GM19193 (cell line): Measurements from ENCODE around the gene CARD14.

Source experiments
- POLR2A ChIP-seq: IDR thresholded peaks from 4 replicates; pipeline ENCODE4 v1.6.1; 2011; ENCODE audit not compliant: insufficient read depth, insufficient read length; ENCODE audit errors: extremely low read depth

The CARD14 gene

GRCh38 chr17:80220736-80221215, 50.9 kb downstream of the CARD14 start:
- TF ChIP-seq POLR2A: no peak

DNA sequence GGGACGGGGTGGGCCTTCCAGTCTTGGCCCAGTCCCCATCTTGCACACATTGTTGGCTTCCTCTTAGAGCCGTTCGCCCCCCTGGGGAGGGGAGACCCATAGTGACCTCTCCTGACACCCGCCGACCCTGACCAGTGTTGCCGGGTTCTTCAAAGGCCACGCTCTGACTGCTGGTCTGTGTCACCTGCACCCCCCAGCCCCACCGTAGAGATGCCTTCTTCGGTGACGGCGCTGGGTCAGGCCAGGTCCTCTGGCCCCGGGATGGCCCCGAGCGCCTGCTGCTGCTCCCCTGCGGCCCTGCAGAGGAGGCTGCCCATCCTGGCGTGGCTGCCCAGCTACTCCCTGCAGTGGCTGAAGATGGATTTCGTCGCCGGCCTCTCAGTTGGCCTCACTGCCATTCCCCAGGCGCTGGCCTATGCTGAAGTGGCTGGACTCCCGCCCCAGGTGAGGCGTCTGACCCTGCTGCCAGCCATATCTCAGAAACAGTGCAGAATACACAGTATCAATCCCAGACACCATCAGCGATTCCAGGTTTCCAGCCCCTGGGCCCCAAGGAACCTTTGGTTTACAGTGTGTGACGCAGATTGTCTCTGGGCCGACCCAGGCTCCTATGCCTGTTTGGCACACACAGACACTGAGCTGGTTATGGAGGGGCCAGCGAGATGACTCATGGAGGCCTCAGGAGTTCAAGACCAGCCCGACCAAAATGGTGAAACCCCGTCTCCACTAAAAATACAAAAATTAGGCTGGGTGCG, 51.7 kb downstream of the CARD14 start:
- no peak for TF ChIP-seq POLR2A

- no peak for TF ChIP-seq POLR2A
Observed at GRCh38 chr17:80222376-80223141, 52.7 kb downstream of the CARD14 start.

- TF ChIP-seq POLR2A: no peak
Observed at GRCh38 chr17:80223142-80223815, 53.4 kb downstream of the CARD14 start.

GRCh38 chr17:80223838-80224497, 54.1 kb downstream of the CARD14 start:
- no peak for TF ChIP-seq POLR2A

DNA sequence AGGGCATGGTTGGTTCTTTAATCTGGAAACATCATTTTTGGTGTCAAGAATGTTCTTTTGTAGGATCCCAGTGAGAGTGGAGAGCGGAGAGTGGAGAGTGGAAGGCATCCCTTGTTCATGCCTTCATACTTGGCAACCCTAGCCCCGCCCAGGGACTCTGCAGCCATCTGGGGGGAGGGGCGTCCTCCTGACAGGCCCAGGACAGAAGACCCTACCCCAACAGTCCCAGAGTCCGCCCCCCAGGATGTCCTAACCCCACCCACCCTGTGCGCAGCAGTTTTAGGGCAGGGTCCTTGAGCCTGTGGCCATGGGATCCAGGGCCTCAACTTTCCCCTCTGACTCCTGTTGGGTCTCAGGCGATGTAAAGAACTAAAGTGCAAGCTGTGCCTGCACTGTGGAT, 54.9 kb downstream of the CARD14 start:
- no peak for TF ChIP-seq POLR2A

DNA sequence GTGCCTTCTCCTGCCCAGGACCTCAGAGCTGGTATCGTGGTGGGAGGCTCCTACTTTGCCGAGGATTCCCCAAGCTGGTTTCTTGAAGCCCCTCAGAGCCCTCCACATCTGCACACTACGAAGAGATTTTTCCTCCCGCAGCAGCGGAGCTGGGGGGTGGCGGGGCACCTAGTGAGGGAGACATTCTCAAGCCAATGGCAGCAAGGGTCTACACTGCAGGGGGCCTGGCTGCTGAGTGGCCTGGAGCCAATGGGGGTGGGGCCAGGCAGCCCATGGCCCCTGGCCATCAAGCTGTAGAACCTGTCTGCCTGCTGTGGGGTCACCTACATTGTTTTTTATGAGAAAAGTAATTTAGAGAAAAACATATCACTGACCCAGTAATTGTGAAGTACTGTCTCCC, 55.4 kb downstream of the CARD14 start:
- TF ChIP-seq POLR2A: no peak

- no peak for TF ChIP-seq POLR2A
Observed at GRCh38 chr17:80227156-80227555, 57.3 kb downstream of the CARD14 start.

GRCh38 chr17:80227666-80228065, 57.8 kb downstream of the CARD14 start:
- TF ChIP-seq POLR2A: no peak

- TF ChIP-seq POLR2A: no peak
Observed at GRCh38 chr17:80228477-80228876, 58.6 kb downstream of the CARD14 start.

GRCh38 chr17:80229011-80229410, 59.2 kb downstream of the CARD14 start:
- no peak for TF ChIP-seq POLR2A

DNA sequence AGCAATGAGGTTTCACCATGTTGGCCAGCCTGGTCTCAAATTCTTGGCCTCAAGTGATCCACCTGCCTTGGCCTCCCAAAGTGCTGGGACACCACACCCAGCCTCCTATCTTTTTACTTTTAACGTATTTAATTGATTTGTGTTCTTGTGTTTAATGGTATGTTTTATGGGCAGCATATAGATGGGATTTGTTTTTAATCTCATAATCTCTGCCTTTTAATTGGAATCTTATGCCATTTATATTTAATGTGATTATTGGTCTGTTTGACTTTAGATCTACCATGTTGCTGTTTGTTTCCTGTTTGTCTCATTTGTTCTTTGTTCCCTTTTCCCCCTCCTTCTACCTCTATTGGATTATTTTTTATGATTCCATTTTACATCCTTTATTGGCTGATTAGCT, 62.6 kb downstream of the CARD14 start:
- no peak for TF ChIP-seq POLR2A

GRCh38 chr17:80233202-80233601, 63.4 kb downstream of the CARD14 start:
- TF ChIP-seq POLR2A: no peak

- TF ChIP-seq POLR2A: no peak
Observed at GRCh38 chr17:80236911-80237310, 67.1 kb downstream of the CARD14 start.

- TF ChIP-seq POLR2A: no peak
Observed at GRCh38 chr17:80237386-80237785, 67.6 kb downstream of the CARD14 start.

DNA sequence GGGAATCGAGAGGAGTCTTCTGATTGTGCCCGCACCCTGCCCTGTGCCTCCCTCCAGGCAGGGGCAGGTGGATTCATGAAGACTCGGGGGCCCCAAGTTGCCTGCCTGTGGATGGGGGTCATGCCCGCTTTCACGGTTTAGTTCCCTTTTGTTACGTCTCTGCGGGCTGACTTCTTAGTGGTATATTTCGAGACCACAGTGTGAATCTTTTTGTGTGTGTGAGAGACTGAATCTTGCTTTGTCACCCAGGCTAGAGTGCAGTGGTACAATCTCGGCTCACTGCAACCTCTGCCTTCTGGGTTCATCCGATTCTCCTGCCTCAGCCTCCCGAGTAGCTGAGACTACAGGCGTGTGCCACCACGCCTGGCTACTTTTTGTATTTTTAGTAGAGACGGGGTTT, 72.7 kb downstream of the CARD14 start:
- no peak for TF ChIP-seq POLR2A
